ENCODE measurements around the gene POLA1.

Gene POLA1

DNA sequence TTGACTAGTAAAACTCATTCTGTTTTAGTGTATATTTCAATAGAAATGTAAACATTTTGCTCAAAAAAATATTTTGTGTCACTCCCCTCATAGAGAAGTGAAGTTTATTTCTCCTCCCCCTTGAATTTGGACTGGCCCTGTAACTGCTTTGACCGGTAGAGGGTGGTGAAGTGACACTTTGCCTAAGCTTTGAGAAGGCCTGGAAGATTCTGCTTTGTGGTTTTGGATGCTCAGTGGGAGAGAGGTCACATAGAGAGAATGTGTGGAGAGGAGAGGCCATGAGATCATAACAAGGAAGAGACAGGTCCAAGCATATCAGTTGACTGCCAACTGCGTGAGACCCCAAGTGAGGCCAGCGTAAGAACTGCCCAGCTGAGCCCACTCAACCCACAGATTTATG, 341.2 kb downstream of the POLA1 start:
- no peak for DNase-seq

DNA sequence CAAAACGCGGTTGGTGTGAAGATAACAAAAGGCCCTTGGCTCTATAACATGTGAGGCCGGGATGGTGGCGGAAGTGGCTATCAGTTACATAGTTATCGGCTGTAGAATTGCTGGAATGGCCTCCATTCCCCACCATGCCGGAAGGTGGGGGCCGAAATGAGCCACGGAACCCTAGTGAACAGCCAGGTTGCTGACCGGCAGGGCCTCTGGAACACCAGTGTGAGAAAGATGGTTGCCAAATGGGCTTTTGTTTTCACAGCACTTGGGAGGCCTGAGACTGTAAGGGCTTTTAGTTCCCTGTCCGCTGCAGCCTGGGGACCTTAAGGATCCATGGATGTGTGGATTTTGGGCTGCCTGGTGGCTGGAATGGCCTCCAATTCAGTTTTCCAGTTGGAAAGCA, 345.3 kb downstream of the POLA1 start:
- no peak for DNase-seq

DNA sequence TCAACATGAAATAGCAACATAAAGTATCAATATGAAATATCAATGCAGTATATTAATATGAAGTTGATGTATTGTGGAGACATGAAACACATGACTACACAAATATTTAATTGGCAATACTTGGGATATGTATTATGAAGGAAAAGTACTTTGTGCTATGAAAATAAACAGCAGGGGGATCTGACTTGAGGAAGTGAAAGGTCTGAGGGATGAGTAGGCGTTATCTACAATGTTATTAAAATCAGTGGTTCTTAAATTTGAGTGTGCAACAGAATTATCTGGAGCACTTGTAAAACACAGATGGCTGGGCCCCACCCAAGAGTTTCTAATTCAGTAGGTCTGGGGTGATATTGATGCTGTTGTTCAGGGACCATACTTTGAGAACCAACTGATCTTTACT, 349.5 kb downstream of the POLA1 start:
- DNase-seq = no peak
